ENCODE data around the gene GPR6. TPM values are rescaled to one million over a fixed set of nuclear protein-coding genes. Genes with fewer than 3 reads are reported as not detected.

Gene GPR6, protein sequence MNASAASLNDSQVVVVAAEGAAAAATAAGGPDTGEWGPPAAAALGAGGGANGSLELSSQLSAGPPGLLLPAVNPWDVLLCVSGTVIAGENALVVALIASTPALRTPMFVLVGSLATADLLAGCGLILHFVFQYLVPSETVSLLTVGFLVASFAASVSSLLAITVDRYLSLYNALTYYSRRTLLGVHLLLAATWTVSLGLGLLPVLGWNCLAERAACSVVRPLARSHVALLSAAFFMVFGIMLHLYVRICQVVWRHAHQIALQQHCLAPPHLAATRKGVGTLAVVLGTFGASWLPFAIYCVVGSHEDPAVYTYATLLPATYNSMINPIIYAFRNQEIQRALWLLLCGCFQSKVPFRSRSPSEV
- polyA plus RNA-seq (2014; cell fraction: cytosol; rRNA removed): 0.46 TPM in 1 of 2 replicates, not detected in the other
- not detected in 2 replicates for polyA plus RNA-seq (2014; cell fraction: nucleus; rRNA removed)

GRCh38 chr6:109978174-109979032 is at the start of gene GPR6:
GPR6 (plus strand) TSS chr6:109978311; CDS start chr6:109979113, 802 bp downstream.
- peak; percentile 57 for DNase-seq (ENCODE audit: low spot score)

DNA sequence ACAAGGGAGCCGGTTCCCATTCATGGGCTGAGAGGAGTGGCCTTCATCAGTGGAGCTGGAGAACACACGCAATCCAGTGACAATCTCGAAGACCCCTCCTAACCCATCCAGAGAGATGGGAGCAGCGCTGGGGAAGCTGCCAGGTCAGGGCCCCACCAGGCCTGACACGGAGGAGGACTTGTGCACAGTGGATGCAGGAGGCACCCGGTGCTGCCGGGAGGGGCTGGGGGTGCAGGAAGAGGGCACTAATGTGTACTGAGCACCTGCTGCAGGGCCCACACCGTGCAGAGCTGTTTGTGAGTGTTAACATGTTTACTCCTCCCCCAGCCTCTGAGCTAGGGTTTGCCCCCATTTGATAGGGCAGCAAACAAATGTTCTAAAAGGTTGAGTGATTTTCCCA is 43.8 kb upstream of the GPR6 start:
- no peak for DNase-seq (ENCODE audit: low spot score)

DNA sequence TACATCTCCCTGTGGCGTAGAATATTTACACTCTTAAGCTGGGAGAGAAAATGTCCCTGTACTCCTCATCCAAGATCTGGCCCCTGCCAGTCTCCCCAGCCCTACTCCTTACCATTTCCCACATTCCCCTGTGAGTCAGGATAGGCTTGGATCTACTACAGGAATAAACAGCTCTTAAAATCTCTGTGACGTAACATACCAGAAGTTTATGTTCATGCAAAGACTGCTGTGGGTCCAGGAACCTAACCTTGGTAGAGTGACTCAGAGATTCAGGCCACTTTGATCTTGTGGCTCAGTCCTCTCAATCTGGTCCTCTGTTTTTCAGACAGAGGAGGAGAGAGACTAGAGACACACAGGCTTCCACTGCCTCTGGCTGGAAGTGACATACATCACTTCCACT is 38.5 kb upstream of the GPR6 start:
- no peak for DNase-seq (ENCODE audit: low spot score)

DNA sequence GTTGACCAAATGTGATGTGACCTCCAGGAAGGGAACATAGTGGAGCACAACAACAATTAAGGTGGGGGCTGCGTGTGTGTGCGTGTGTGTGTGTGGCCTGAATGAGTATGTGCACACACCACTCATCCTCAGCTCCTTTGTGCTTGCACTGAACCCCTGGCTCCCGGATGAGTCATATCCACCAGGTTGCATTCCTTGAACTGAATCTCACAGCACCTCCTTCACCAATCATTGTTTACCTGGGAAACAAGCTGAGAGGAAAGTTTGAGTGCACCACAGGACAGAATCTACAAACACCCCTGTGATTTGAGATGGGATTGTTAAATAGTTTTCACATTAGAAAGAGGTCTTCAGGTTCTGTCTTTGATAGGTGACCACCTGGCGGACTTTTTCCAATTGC is 33.7 kb upstream of the GPR6 start:
- no peak for DNase-seq (ENCODE audit: low spot score)

DNA sequence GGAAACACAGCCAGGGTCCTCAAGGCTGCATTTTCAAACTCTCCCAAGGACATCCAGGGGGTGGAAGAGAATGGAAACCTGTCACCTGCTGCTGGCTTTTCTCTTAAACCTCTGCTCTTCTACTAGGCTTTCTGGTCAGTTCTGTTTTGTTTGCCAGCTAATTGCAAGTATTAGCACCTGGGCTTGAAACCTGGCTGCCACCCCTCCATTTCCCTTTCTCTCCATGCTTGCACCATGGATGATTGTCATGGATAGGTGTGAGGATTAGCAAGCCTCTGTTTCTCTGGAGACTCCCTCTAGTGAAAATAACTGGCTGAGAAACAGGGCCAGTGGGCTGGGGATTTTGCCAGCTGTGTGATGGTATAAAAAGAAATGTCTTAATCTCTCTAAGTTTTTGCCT is 33.0 kb upstream of the GPR6 start:
- no peak for DNase-seq (ENCODE audit: low spot score)

- no peak for DNase-seq (ENCODE audit: low spot score)
Observed at GRCh38 chr6:109946979-109947378, 31.1 kb upstream of the GPR6 start.

- no peak for DNase-seq (ENCODE audit: low spot score)
Observed at GRCh38 chr6:109949281-109950065, 28.6 kb upstream of the GPR6 start.

DNA sequence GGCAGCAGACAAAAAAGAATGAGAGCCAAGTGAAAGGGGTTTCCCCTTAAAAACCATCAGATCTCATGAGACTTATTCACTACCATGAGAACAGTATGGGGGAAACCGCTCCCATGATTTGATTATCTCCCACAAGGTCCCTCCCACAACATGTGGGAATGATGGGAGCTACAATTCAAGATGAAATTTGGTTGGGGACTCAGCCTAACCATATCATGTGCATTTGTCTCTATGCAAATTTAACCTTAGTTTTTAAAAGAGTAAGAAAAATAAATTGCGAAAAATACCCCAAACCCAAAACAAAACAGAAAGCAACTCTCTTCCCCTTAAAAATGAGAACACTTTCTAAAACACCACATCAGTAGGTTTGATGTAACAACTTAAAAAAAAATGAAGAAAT is 22.6 kb upstream of the GPR6 start:
- no peak for DNase-seq (ENCODE audit: low spot score)

- DNase-seq (ENCODE audit: low spot score): no peak
Observed at GRCh38 chr6:109958626-109959025, 19.5 kb upstream of the GPR6 start.

GRCh38 chr6:109961611-109962041 is 16.5 kb upstream of the GPR6 start:
- no peak for DNase-seq (ENCODE audit: low spot score)

- no peak for DNase-seq (ENCODE audit: low spot score)
Observed at GRCh38 chr6:109962271-109962670, 15.8 kb upstream of the GPR6 start.

DNA sequence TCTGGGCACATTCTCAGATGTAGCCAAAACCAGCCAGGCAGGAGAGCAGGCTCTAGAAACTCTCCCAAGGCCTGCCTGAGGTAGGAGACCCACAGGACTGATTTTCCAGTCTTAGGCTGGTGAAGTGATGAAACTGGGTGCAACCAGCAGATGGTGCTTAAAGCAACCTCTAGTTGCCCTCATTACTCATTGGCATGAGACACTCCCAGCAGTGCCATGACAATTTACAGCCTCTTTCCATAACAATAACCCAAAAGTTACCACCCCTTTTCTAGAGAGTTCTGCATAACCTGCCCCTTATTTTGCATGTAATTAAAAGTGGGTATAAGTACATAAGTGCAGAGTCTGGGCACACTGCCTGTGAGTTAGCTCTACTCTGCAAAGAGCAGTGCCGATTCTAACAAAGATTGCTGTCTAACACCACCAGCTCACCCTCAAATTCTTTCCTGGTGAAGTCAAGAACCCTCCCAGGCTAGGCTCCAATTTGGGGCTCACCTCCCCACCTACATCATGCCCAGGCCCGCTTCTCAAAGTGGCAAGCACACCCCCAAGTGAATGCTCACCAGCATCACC is 14.4 kb upstream of the GPR6 start:
- no peak for DNase-seq (ENCODE audit: low spot score)

GRCh38 chr6:109964949-109965348 is 13.2 kb upstream of the GPR6 start:
- DNase-seq (ENCODE audit: low spot score): no peak

DNA sequence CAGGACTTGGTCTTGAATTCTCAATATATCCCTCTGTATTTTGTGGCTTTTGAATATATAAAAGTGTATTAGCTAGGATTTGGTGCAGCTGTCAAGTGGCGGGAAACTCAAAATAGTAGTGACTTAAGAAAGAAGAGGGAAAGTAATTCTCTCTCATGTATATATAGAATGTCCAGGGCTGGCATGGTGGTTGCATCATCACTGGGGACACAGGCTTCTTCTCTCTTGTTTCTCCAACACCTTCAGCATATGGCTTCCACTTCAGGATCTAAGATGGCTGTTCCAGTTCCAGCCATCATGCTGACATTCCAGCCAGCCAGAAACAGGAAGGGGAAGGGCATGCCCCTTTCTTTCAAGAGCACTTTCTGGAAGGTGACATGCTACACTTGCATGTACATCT is 11.8 kb upstream of the GPR6 start:
- no peak for DNase-seq (ENCODE audit: low spot score)

- no peak for DNase-seq (ENCODE audit: low spot score)
Observed at GRCh38 chr6:109977791-109978173, 329 bp upstream of the GPR6 start.

DNA sequence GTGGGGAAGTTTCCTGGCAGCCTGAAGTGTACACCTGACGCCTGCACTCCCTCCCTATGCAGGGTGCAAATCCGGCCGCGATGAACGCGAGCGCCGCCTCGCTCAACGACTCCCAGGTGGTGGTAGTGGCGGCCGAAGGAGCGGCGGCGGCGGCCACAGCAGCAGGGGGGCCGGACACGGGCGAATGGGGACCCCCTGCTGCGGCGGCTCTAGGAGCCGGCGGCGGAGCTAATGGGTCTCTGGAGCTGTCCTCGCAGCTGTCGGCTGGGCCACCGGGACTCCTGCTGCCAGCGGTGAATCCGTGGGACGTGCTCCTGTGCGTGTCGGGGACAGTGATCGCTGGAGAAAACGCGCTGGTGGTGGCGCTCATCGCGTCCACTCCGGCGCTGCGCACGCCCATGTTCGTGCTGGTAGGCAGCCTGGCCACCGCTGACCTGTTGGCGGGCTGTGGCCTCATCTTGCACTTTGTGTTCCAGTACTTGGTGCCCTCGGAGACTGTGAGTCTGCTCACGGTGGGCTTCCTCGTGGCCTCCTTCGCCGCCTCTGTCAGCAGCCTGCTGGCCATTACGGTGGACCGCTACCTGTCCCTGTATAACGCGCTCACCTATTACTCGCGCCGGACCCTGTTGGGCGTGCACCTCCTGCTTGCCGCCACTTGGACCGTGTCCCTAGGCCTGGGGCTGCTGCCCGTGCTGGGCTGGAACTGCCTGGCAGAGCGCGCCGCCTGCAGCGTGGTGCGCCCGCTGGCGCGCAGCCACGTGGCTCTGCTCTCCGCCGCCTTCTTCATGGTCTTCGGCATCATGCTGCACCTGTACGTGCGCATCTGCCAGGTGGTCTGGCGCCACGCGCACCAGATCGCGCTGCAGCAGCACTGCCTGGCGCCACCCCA is 1.2 kb downstream of the GPR6 start:
- DNase-seq (ENCODE audit: low spot score): peak; percentile 8

DNA sequence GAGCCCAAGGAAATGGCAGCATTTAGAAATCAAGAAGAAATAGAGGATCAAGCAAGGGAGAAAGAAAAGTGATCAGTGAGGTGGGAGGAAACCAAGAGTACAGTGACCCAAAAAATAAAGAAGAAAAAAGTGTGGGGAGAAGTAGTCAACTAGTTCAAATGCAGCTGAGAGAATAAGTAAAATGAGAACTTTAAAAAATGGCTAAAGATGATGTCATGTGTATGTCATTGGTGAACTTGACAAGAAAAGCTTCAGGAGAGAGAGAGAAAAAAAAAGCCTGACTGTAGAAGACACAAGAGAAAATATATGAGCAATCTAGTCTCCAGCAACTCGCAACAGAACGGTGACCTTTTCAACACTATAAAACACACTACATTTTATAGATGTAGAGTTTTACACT is 6.3 kb downstream of the GPR6 start:
- DNase-seq (ENCODE audit: low spot score): no peak

- no peak for DNase-seq (ENCODE audit: low spot score)
Observed at GRCh38 chr6:109987196-109987595, 9.1 kb downstream of the GPR6 start.

- no peak for DNase-seq (ENCODE audit: low spot score)
Observed at GRCh38 chr6:109991201-109992101, 13.3 kb downstream of the GPR6 start.

All from SK-N-DZ (cell line).